ENCODE results near the gene GALNT10.

The GALNT10 gene

GRCh38 chr5:154199263-154199662 lies 8.7 kb downstream of the GALNT10 start:
- TF ChIP-seq CTCF (IDR thresholded peaks at IDR 0.05) (no peak), ZFX (IDR thresholded peaks at IDR 0.05; ENCODE audit: borderline replicate concordance) (no peak)
- H3K27ac ChIP-seq, result no peak overlapping the region

GRCh38 chr5:154199671-154200220 lies 9.2 kb downstream of the GALNT10 start:
- H3K27ac ChIP-seq, result no peak overlapping the region
- no peak for TF ChIP-seq ZFX (IDR thresholded peaks at IDR 0.05; ENCODE audit: borderline replicate concordance)
- TF ChIP-seq CTCF (IDR thresholded peaks at IDR 0.05), result no peak

GRCh38 chr5:154200221-154200620 lies 9.7 kb downstream of the GALNT10 start:
- TF ChIP-seq ZFX (IDR thresholded peaks at IDR 0.05; ENCODE audit: borderline replicate concordance), result no peak
- TF ChIP-seq CTCF (IDR thresholded peaks at IDR 0.05), result no peak
- no peak overlapping the region for H3K27ac ChIP-seq

GRCh38 chr5:154201108-154201769 lies 10.7 kb downstream of the GALNT10 start:
- H3K27ac ChIP-seq, result no peak overlapping the region
- TF ChIP-seq CTCF (IDR thresholded peaks at IDR 0.05) (no peak), ZFX (IDR thresholded peaks at IDR 0.05; ENCODE audit: borderline replicate concordance) (no peak)

- TF ChIP-seq ZFX (IDR thresholded peaks at IDR 0.05; ENCODE audit: borderline replicate concordance) (no peak), CTCF (IDR thresholded peaks at IDR 0.05) (no peak)
- no peak overlapping the region for H3K27ac ChIP-seq
Observed at GRCh38 chr5:154202379-154203260, 12.1 kb downstream of the GALNT10 start.

- TF ChIP-seq ZFX (IDR thresholded peaks at IDR 0.05; ENCODE audit: borderline replicate concordance), result no peak
- no peak for TF ChIP-seq CTCF (IDR thresholded peaks at IDR 0.05)
- H3K27ac ChIP-seq, result no peak overlapping the region
Observed at GRCh38 chr5:154203798-154204578, 13.5 kb downstream of the GALNT10 start.
